Activated naive CD4-positive, alpha-beta T cell treated with anti-CD3 and anti-CD28 coated beads for 36 hours (primary cell): Measurements from ENCODE around the gene CNOT11. TPM values are rescaled to one million over a fixed set of nuclear protein-coding genes. Genes with fewer than 3 reads are reported as not detected.
A peak's percentile ranks its signal among the peaks of the same experiment; 100 is the strongest.

ENCODE experiments used
- CTCF ChIA-PET: fragments of 350-600 bp; sonication (Branson Sonifier 250); formaldehyde crosslinking; loops from one replicate; lab custom pipeline; 2021; ENCODE audit warnings: antibody characterized with exemption; lab: Charles Lee
- DNase-seq: peaks from one replicate; pipeline ENCODE4 v3.0.0-alpha.2; 2020
- H3K27ac Mint-ChIP-seq: one replicate; pipeline ENCODE4 v1.8.0; 2021; ENCODE audit warnings: mild to moderate bottlenecking, mixed read lengths
- H3K27me3 Mint-ChIP-seq: one replicate; pipeline ENCODE4 v1.8.0; 2021; ENCODE audit warnings: low read depth, mixed read lengths
- H3K36me3 Mint-ChIP-seq: one replicate; pipeline ENCODE4 v1.8.0; 2021; ENCODE audit warnings: low read depth, mixed read lengths
- H3K4me1 Mint-ChIP-seq: one replicate; pipeline ENCODE4 v1.8.0; 2021; ENCODE audit warnings: low read depth, mixed read lengths
- H3K4me3 Mint-ChIP-seq: one replicate; pipeline ENCODE4 v1.8.0; 2021; ENCODE audit warnings: mild to moderate bottlenecking, moderate library complexity, mixed read lengths
- H3K9me3 Mint-ChIP-seq: one replicate; pipeline ENCODE4 v1.8.0; 2021; ENCODE audit warnings: mixed read lengths
- intact Hi-C: fragments of 100-400 bp; cut with micrococcal nuclease; formaldehyde crosslinking; loops from one replicate; pipeline ENCODE4 v1.15.1; 2023
- total RNA-seq, 2 experiments: library from RNA; stranded (reverse); gene quantifications; one replicate each; pipeline ENCODE4 v1.2.3, GENCODE V29; 2021

The CNOT11 gene
- total RNA-seq, 2 experiments from 2014 or later: 38.3 to 40.3 TPM

DNA sequence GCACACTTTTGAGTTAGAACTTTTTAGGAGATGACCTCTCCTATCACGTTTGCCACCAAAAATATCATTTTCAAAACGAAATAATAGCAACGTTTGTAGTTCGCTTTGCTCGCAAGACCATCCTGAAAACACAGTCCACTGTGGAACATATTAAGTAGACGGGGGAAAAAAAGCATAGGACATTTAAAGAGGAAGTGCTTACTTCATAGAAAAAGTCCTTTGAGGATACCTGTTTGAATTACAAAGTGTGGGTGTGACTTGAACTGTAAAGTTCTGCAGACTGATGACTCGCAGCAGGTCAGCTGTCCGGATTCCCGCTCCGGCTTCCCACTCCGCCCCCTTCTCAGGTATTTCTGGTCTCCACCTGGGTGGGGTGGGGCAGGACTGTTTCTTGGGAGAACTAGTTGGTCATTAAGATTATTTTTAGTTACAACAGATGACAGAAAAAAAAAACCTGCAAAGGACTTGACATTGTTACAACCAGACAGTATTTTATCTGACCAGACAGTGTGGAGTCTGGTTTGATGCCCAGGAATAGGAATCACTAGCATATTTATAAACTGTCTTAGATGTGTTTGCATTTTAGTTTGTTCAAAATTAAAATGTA lies 13.3 kb downstream of the CNOT11 start:
- Mint-ChIP-seq H3K4me1 (peaks cover 34% of the 10 kb centered on the region), H3K27me3 (no peaks in the 10 kb centered on the region), H3K4me3 (no peak overlapping the region), H3K36me3 (peaks cover 41% of the 10 kb centered on the region), H3K27ac (no peak overlapping the region), H3K9me3 (no peaks in the 10 kb centered on the region)
- CTCF ChIA-PET: interaction anchor here (1.1 kb wide), 1 partner anchor 34 kb away, joined by 3 read pairs; no protein-coding TSS in a partner anchor
- intact Hi-C loops: no loop called here
- DNase-seq: no peak

GRCh38 chr2:101267671-101268656 lies 15.3 kb downstream of the CNOT11 start:
- Mint-ChIP-seq H3K4me1 (peaks cover 45% of the 10 kb centered on the region), H3K27ac (peak overlapping the region; percentile 30), H3K9me3 (no peaks in the 10 kb centered on the region), H3K4me3 (no peak overlapping the region), H3K36me3 (peaks cover 49% of the 10 kb centered on the region), H3K27me3 (no peaks in the 10 kb centered on the region)
- CTCF ChIA-PET: no interaction called here
- intact Hi-C loops: no loop called here
- no peak for DNase-seq

GRCh38 chr2:101270700-101271259 lies 18.1 kb downstream of the CNOT11 start:
- Mint-ChIP-seq H3K27ac (no peak overlapping the region), H3K4me3 (no peak overlapping the region)

DNA sequence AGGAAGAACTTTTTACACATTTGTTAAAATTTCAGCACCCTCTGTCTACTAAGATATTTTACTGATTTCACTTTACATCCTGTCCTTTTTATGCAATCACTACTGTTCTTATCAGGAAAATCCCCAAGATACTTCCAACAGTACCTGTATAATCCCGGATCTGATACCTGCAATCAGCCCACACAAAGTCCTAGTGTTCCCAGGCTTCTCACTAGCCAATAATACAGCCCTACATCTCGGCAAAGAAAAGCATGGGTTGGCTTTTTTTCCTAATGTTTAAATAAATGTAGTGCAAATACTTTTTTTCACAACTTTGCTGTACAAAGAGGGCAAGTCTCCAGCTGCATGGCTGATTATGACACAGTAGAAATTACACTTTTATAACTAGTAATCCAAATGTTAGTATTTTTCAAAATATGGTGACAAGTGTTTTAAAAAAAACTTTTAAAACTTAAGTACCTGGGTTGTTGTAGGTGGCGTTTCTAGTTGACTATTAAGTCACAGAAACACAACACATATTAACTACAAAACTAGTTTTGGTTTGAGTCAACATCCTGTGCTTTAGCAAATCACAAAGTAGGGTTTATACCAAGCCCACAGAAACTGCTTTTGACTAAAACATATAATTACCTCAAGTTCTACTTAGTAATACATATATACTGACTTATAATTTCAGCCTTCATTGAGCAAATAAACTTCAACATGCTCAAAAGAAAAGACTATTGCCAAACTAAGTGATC lies 19.5 kb downstream of the CNOT11 start:
- no peak overlapping the region for H3K4me3 Mint-ChIP-seq
- H3K9me3 Mint-ChIP-seq: no peaks in the 10 kb centered on the region
- peaks cover 39% of the 10 kb centered on the region for H3K36me3 Mint-ChIP-seq
- CTCF ChIA-PET: interaction anchor here (1.2 kb wide), 1 partner anchor 58 kb away, joined by 3 read pairs; no protein-coding TSS in a partner anchor
- no peaks in the 10 kb centered on the region for H3K27me3 Mint-ChIP-seq
- intact Hi-C loops: loop anchor here (1.0 kb wide), 3 partner anchors 20 to 56 kb away; partner anchors contain the start of gene CNOT11
- peak overlapping the region; percentile 25 for H3K27ac Mint-ChIP-seq
- peaks cover 38% of the 10 kb centered on the region for H3K4me1 Mint-ChIP-seq
- no peak for DNase-seq

More at GRCh38 chr2:101270700-101271259, 18.1 kb downstream of the CNOT11 start:
- CTCF ChIA-PET: interaction anchor here (0.5 to 1.4 kb wide), 3 partner anchors 17 to 1085 kb away, joined by 3 to 4 read pairs (median 4); no protein-coding TSS in a partner anchor
- no peak for DNase-seq
- H3K27me3 Mint-ChIP-seq: no peaks in the 10 kb centered on the region
- no peaks in the 10 kb centered on the region for H3K9me3 Mint-ChIP-seq
- peaks cover 41% of the 10 kb centered on the region for H3K36me3 Mint-ChIP-seq
- intact Hi-C loops: no loop called here
- peaks cover 45% of the 10 kb centered on the region for H3K4me1 Mint-ChIP-seq

GRCh38 chr2:101273056-101273455 lies 20.4 kb downstream of the CNOT11 start:
- Mint-ChIP-seq H3K27me3 (no peaks in the 10 kb centered on the region), H3K4me1 (peaks cover 34% of the 10 kb centered on the region), H3K9me3 (no peaks in the 10 kb centered on the region), H3K36me3 (peaks cover 36% of the 10 kb centered on the region), H3K27ac (no peak overlapping the region), H3K4me3 (no peak overlapping the region)
- CTCF ChIA-PET: interaction anchor here (1.2 kb wide), 1 partner anchor 57 kb away, joined by 3 read pairs; no protein-coding TSS in a partner anchor
- no peak for DNase-seq
- intact Hi-C loops: no loop called here

DNA sequence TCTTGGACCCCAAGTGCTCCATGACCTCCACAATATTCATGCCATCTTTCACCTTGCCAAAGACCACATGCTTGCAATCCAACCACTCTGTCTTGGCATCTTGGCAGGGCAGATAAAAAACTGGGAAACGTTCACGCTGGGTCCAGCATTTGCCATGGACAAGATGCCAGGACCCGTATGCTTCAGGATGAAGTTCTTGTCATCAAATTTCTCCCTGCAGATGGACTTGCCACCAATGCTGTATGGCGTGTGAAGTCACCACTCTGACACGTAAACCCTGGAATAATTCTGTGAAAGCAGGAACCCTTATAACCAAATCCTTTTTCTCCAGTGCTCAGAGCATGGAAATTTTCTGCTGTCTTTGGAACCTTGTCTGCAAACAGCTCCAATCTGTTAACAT lies 21.5 kb downstream of the CNOT11 start:
- CTCF ChIA-PET: interaction anchor here (0.7 kb wide), 1 partner anchor 9 kb away, joined by 4 read pairs; no protein-coding TSS in a partner anchor
- Mint-ChIP-seq H3K36me3 (peaks cover 38% of the 10 kb centered on the region), H3K9me3 (no peaks in the 10 kb centered on the region)

DNA sequence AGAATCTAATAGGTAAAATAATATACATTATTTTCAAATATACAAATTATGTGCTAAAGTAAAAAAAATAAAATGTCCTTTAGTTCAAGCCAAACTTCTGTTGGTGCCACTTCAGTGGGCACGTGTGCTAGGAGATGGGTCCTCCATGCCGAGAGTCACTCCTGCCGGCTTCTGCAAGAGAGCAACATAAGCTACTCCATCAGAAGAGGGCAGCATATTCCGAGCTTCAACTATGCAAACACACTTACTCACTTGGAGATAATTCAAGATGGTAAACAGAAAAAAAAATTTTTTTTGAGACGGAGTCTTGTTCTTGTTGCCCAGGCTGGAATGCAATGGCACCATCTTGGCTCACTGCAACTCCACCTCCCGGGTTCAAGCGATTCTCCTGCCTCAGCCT lies 24.4 kb downstream of the CNOT11 start:
- H3K4me1 Mint-ChIP-seq: peaks cover 27% of the 10 kb centered on the region
- no peak for DNase-seq
- no peak overlapping the region for H3K27ac Mint-ChIP-seq
- intact Hi-C loops: no loop called here
- H3K9me3 Mint-ChIP-seq: no peaks in the 10 kb centered on the region
- no peaks in the 10 kb centered on the region for H3K27me3 Mint-ChIP-seq
- CTCF ChIA-PET: no interaction called here
- H3K4me3 Mint-ChIP-seq: no peak overlapping the region
- peaks cover 42% of the 10 kb centered on the region for H3K36me3 Mint-ChIP-seq

More for the DNA sequence above, 21.5 kb downstream of the CNOT11 start:
- Mint-ChIP-seq H3K27me3 (no peaks in the 10 kb centered on the region), H3K4me1 (peaks cover 36% of the 10 kb centered on the region), H3K4me3 (no peak overlapping the region), H3K27ac (no peak overlapping the region)
- intact Hi-C loops: no loop called here
- no peak for DNase-seq

GRCh38 chr2:101278925-101279324 lies 26.2 kb downstream of the CNOT11 start:
- H3K27me3 Mint-ChIP-seq: no peaks in the 10 kb centered on the region
- H3K27ac Mint-ChIP-seq: no peak overlapping the region
- peaks cover 14% of the 10 kb centered on the region for H3K4me1 Mint-ChIP-seq
- CTCF ChIA-PET: no interaction called here
- H3K4me3 Mint-ChIP-seq: no peak overlapping the region
- no peak for DNase-seq
- intact Hi-C loops: no loop called here
- peaks cover 39% of the 10 kb centered on the region for H3K36me3 Mint-ChIP-seq
- no peaks in the 10 kb centered on the region for H3K9me3 Mint-ChIP-seq

GRCh38 chr2:101281482-101281881 lies 28.8 kb downstream of the CNOT11 start:
- Mint-ChIP-seq H3K27ac (no peak overlapping the region), H3K4me3 (no peak overlapping the region), H3K9me3 (no peaks in the 10 kb centered on the region), H3K4me1 (peaks cover 12% of the 10 kb centered on the region), H3K27me3 (no peaks in the 10 kb centered on the region), H3K36me3 (peaks cover 38% of the 10 kb centered on the region)
- DNase-seq: no peak
- CTCF ChIA-PET: interaction anchor here (0.6 to 1.0 kb wide), 2 partner anchors 28 to 61 kb away, joined by 3 to 4 read pairs; no protein-coding TSS in a partner anchor
- intact Hi-C loops: no loop called here

- H3K27ac Mint-ChIP-seq: no peak overlapping the region
- no peaks in the 10 kb centered on the region for H3K9me3 Mint-ChIP-seq
- no peak for DNase-seq
- H3K4me1 Mint-ChIP-seq: peaks cover 12% of the 10 kb centered on the region
- CTCF ChIA-PET: interaction anchor here (0.6 kb wide), 2 partner anchors 9 to 26 kb away, joined by 4 read pairs; no protein-coding TSS in a partner anchor
- intact Hi-C loops: no loop called here
- H3K36me3 Mint-ChIP-seq: peaks cover 40% of the 10 kb centered on the region
- no peak overlapping the region for H3K4me3 Mint-ChIP-seq
- no peaks in the 10 kb centered on the region for H3K27me3 Mint-ChIP-seq
Observed at GRCh38 chr2:101282980-101283379, 30.3 kb downstream of the CNOT11 start.

GRCh38 chr2:101286684-101287083 lies 34.0 kb downstream of the CNOT11 start:
- peaks cover 11% of the 10 kb centered on the region for H3K4me1 Mint-ChIP-seq
- H3K27ac Mint-ChIP-seq: peak overlapping the region; percentile 10
- H3K36me3 Mint-ChIP-seq: peaks cover 22% of the 10 kb centered on the region
- H3K4me3 Mint-ChIP-seq: no peak overlapping the region
- H3K27me3 Mint-ChIP-seq: no peaks in the 10 kb centered on the region
- CTCF ChIA-PET: interaction anchor here (0.7 to 1.7 kb wide), 2 partner anchors 11 to 24 kb away, joined by 4 read pairs; no protein-coding TSS in a partner anchor
- no peaks in the 10 kb centered on the region for H3K9me3 Mint-ChIP-seq
- intact Hi-C loops: no loop called here
- no peak for DNase-seq
